H1 (cell line): ENCODE measurements around the gene ADGRF1. TPM values are rescaled to one million over a fixed set of nuclear protein-coding genes. Genes with fewer than 3 reads are reported as not detected.

Experiments
- CTCF ChIA-PET: fragments of 300-600 bp; sonication (Branson Sonifier 250); formaldehyde crosslinking; loops from one replicate; lab custom pipeline; 2021; ENCODE audit not compliant: partially characterized antibody; lab: Charles Lee
- POLR2A ChIA-PET: fragments of 300-600 bp; sonication (Branson Sonifier 250); formaldehyde crosslinking; loops from one replicate; lab custom pipeline; 2021; ENCODE audit warnings: inconsistent platforms; ENCODE audit not compliant: partially characterized antibody; lab: Charles Lee
- DNase-seq, 2 experiments: peaks; one replicate each; pipeline versions ENCODE4 v3.0.0 to v3.0.0-alpha.2; 2010 to 2022; ENCODE audit warnings: low spot score in 2 of 2, low read depth in 1 of 2, mixed read lengths in 1 of 2
- FAIRE-seq: peaks from 2 replicates; lab custom pipeline; 2011; peaks lifted over from hg19 to GRCh38; lab: Jason Lieb, UNC
- H2AFZ ChIP-seq: 2 replicates; pipeline ENCODE4 v1.8.1; 2012; ENCODE audit warnings: low read length, inconsistent platforms
- H2AK5ac ChIP-seq: 2 replicates; pipeline ENCODE4 v1.6.1; 2013; ENCODE audit warnings: low read depth, low read length
- H2BK120ac ChIP-seq: replicated peaks from 2 replicates; pipeline ENCODE3; 2013; ENCODE audit warnings: low read depth, low read length, inconsistent platforms
- H2BK12ac ChIP-seq: 2 replicates; pipeline ENCODE4 v1.6.1; 2013; ENCODE audit warnings: low read depth, low read length
- H2BK15ac ChIP-seq: 2 replicates; pipeline ENCODE4 v1.6.1; 2013; ENCODE audit warnings: low read length
- H2BK20ac ChIP-seq: 2 replicates; pipeline ENCODE4 v1.6.1; 2013; ENCODE audit warnings: low read length
- H2BK5ac ChIP-seq: 2 replicates; pipeline ENCODE4 v1.6.1; 2013; ENCODE audit warnings: low read depth, low read length
- H3K14ac ChIP-seq: 2 replicates; pipeline ENCODE4 v1.6.1; 2013; ENCODE audit warnings: inconsistent platforms; ENCODE audit not compliant: insufficient read length
- H3K18ac ChIP-seq: 2 replicates; pipeline ENCODE4 v1.6.1; 2013; ENCODE audit warnings: low read length; ENCODE audit errors: extremely low read depth
- H3K23ac ChIP-seq: 2 replicates; pipeline ENCODE4 v1.6.1; 2013; ENCODE audit warnings: inconsistent platforms; ENCODE audit not compliant: insufficient read length
- H3K23me2 ChIP-seq: 2 replicates; pipeline ENCODE4 v1.6.1; 2013; ENCODE audit warnings: low read depth, low read length
- H3K27ac ChIP-seq: 2 replicates; pipeline ENCODE4 v1.6.1; 2011; ENCODE audit warnings: low read depth, low read length, inconsistent platforms
- H3K27me3 ChIP-seq, 4 experiments: replicated peaks in 1 of 4; 1 replicate in 1 of 4; 2 replicates in 3 of 4; pipeline versions ENCODE4 v1.6.1 to v1.8.1; 2011 to 2013; ENCODE audit warnings: low read length in 3 of 4, mild to moderate bottlenecking in 3 of 4, inconsistent platforms in 2 of 4, mixed read lengths in 2 of 4, moderate library complexity in 1 of 4; ENCODE audit not compliant: control insufficient read depth in 3 of 4, insufficient read depth in 3 of 4; ENCODE audit errors: extremely low read depth in 1 of 4
- H3K36me3 ChIP-seq, 4 experiments: 2 replicates each; pipeline versions ENCODE4 v1.6.1 to v1.8.1; 2011 to 2013; ENCODE audit warnings: mild to moderate bottlenecking in 4 of 4, low read length in 3 of 4, moderate library complexity in 2 of 4, control low read depth in 1 of 4, inconsistent platforms in 1 of 4; ENCODE audit not compliant: insufficient read depth in 4 of 4, control insufficient read depth in 2 of 4
- H3K4ac ChIP-seq: replicated peaks from 2 replicates; pipeline ENCODE3; 2013; ENCODE audit warnings: low read length, low read depth, mixed read lengths, inconsistent platforms; ENCODE audit not compliant: insufficient read length
- H3K4me1 ChIP-seq, 4 experiments: replicated peaks in 1 of 4; 1 replicate in 1 of 4; 2 replicates in 3 of 4; pipeline versions ENCODE4 v1.6.1 to v1.8.1; 2011 to 2013; ENCODE audit warnings: low read length in 3 of 4, inconsistent platforms in 2 of 4, mixed read lengths in 1 of 4; ENCODE audit not compliant: insufficient read depth in 4 of 4, control insufficient read depth in 3 of 4
- H3K4me2 ChIP-seq, 2 experiments: 2 replicates each; pipeline versions ENCODE4 v1.6.1 to v1.8.1; 2011 to 2013; ENCODE audit warnings: low read depth in 2 of 2, low read length in 2 of 2, control low read depth in 1 of 2, inconsistent platforms in 1 of 2, mild to moderate bottlenecking in 1 of 2; ENCODE audit not compliant: insufficient read depth in 1 of 2
- H3K4me3 ChIP-seq, 4 experiments: fragments of 200-600, 300-600 bp in 1 of 4; sonication (generic), shearing (Covaris generic), sonication (Bioruptor Twin) in 1 of 4; 2 replicates each; pipeline versions ENCODE4 v1.5.1 to v1.8.1; 2011 to 2016; ENCODE audit warnings: low read length in 4 of 4, low read depth in 3 of 4, control low read depth in 2 of 4, inconsistent platforms in 2 of 4, mild to moderate bottlenecking in 2 of 4, mixed read lengths in 1 of 4, moderate library complexity in 1 of 4; ENCODE audit not compliant: insufficient read depth in 2 of 4; ENCODE audit errors: extremely low read depth in 1 of 4
- H3K56ac ChIP-seq: replicated peaks from 2 replicates; pipeline ENCODE3; 2013; ENCODE audit warnings: low read depth, mild to moderate bottlenecking, mixed read lengths, low read length, inconsistent platforms; ENCODE audit not compliant: insufficient read length
- H3K79me1 ChIP-seq: 2 replicates; pipeline ENCODE4 v1.6.1; 2013; ENCODE audit warnings: low read depth, low read length, control low read depth
- H3K79me2 ChIP-seq, 2 experiments: 2 replicates each; pipeline versions ENCODE4 v1.6.1 to v1.8.1; 2012 to 2013; ENCODE audit warnings: low read length in 2 of 2, mild to moderate bottlenecking in 2 of 2, inconsistent platforms in 1 of 2; ENCODE audit not compliant: insufficient read depth in 2 of 2, control insufficient read depth in 1 of 2
- H3K9ac ChIP-seq, 4 experiments: replicated peaks in 1 of 4; 1 replicate in 1 of 4; 2 replicates in 3 of 4; pipeline versions ENCODE4 v1.6.1 to v1.8.1; 2011 to 2013; ENCODE audit warnings: low read depth in 3 of 4, low read length in 3 of 4, control low read depth in 2 of 4, mild to moderate bottlenecking in 2 of 4, moderate library complexity in 2 of 4, inconsistent platforms in 1 of 4; ENCODE audit errors: extremely low read depth in 1 of 4
- H3K9me3 ChIP-seq, 2 experiments: 2 replicates each; pipeline versions ENCODE4 v1.6.1 to v1.8.1; 2012 to 2013; ENCODE audit warnings: mild to moderate bottlenecking in 2 of 2, moderate library complexity in 2 of 2, control low read depth in 1 of 2, inconsistent platforms in 1 of 2, low read depth in 1 of 2, low read length in 1 of 2, mixed read lengths in 1 of 2; ENCODE audit not compliant: insufficient read depth in 2 of 2
- H4K20me1 ChIP-seq, 2 experiments: replicated peaks in 1 of 2; 2 replicates each; pipeline versions ENCODE3 to v1.8.1; 2011 to 2013; ENCODE audit warnings: inconsistent platforms in 2 of 2, low read length in 2 of 2, mild to moderate bottlenecking in 1 of 2; ENCODE audit not compliant: insufficient read depth in 2 of 2, control insufficient read depth in 1 of 2
- H4K5ac ChIP-seq: 2 replicates; pipeline ENCODE4 v1.6.1; 2013; ENCODE audit warnings: low read length, low read depth, mixed read lengths, inconsistent platforms; ENCODE audit not compliant: insufficient read length
- H4K8ac ChIP-seq: 2 replicates; pipeline ENCODE4 v1.8.0; 2013; ENCODE audit warnings: mild to moderate bottlenecking, moderate library complexity, low read length, inconsistent platforms; ENCODE audit not compliant: insufficient read depth; ENCODE audit errors: extremely low read depth
- H4K91ac ChIP-seq: replicated peaks from 2 replicates; pipeline ENCODE3; 2013; ENCODE audit warnings: low read length, mixed read lengths, inconsistent platforms; ENCODE audit not compliant: insufficient read length
- ATF2 ChIP-seq: IDR thresholded peaks from 2 replicates; pipeline ENCODE4 v1.6.1; 2012; ENCODE audit warnings: low read length, inconsistent platforms
- BACH1 ChIP-seq: IDR thresholded peaks from 2 replicates; pipeline ENCODE4 v1.6.1; 2012; ENCODE audit warnings: low read length, improper control_type of control experiment
- BCL11A ChIP-seq, 2 experiments: IDR thresholded peaks; one replicate each; pipeline ENCODE4 v1.6.1; 2011; ENCODE audit warnings: low read depth in 2 of 2, low read length in 2 of 2, mild to moderate bottlenecking in 2 of 2
- EP300 ChIP-seq, 2 experiments: IDR thresholded peaks; 1 replicate in 1 of 2; 2 replicates in 1 of 2; pipeline ENCODE4 v1.6.1; 2011 to 2012; ENCODE audit warnings: low read depth in 2 of 2, low read length in 2 of 2, mild to moderate bottlenecking in 2 of 2, borderline replicate concordance in 1 of 2, inconsistent platforms in 1 of 2, moderate library complexity in 1 of 2
- HDAC2 ChIP-seq, 2 experiments: fragments of 300-600 bp in 1 of 2; sonication (generic) in 1 of 2; IDR thresholded peaks; 2 replicates each; pipeline ENCODE4 v1.6.1; 2011 to 2012; ENCODE audit warnings: low read depth in 2 of 2, low read length in 2 of 2, mild to moderate bottlenecking in 2 of 2, moderate library complexity in 2 of 2, borderline replicate concordance in 1 of 2, inconsistent platforms in 1 of 2
- HDAC6 ChIP-seq: IDR thresholded peaks from one replicate; pipeline ENCODE4 v1.7.1; 2012; ENCODE audit warnings: low read depth, mild to moderate bottlenecking, inconsistent platforms, low read length, moderate library complexity
- KDM1A ChIP-seq: fragments of 200-600, 300-600 bp; sonication (generic); IDR thresholded peaks from 2 replicates; pipeline ENCODE4 v1.7.1; 2016; ENCODE audit warnings: mild to moderate bottlenecking, low read length, borderline replicate concordance
- RAD21 ChIP-seq, 2 experiments: IDR thresholded peaks in 1 of 2; conservative IDR thresholded peaks in 1 of 2; 2 replicates each; pipeline ENCODE4 v1.6.1; 2011; ENCODE audit warnings: low read depth in 2 of 2, low read length in 2 of 2, improper control_type of control experiment in 1 of 2, inconsistent platforms in 1 of 2, mild to moderate bottlenecking in 1 of 2, moderate library complexity in 1 of 2
- TAF1 ChIP-seq: IDR thresholded peaks from 2 replicates; pipeline ENCODE4 v1.6.1; 2011; ENCODE audit warnings: mild to moderate bottlenecking, low read depth, low read length
- ZNF274 ChIP-seq: IDR thresholded peaks from 2 replicates; pipeline ENCODE4 v1.7.0; 2012; ENCODE audit warnings: low read length, borderline replicate concordance; ENCODE audit errors: extremely low read depth
- WGBS, 2 experiments: shearing (Covaris generic) in 1 of 2; methylation state at CpG; one replicate each; pipeline versions ENCODE4 v1.1.6 to v1.1.7; 2013 to 2015; ENCODE audit warnings: low lambda C conversion rate in 2 of 2, mixed read lengths in 2 of 2, inconsistent platforms in 1 of 2, low coverage in 1 of 2, missing lambda C conversion rate in 1 of 2; ENCODE audit not compliant: insufficient replicate concordance in 2 of 2, insufficient coverage in 1 of 2, insufficient read length in 1 of 2; ENCODE audit errors: extremely low coverage in 1 of 2, missing lambda C conversion rate in 1 of 2; 5-methylcytosine and 5-hydroxymethylcytosine counted together
- polyA plus RNA-seq, 7 experiments: library from polyadenylated mRNA; depleted of rRNA in 3 of 7; stranded (reverse) in 5 of 7; unstranded in 2 of 7; fragments of >200 nt in 5 of 7; fragments of 200-250 nt in 2 of 7; gene quantifications; 1 replicate in 5 of 7; 2 replicates in 1 of 7; 4 replicates in 1 of 7; pipeline versions ENCODE4 v1.2.1 to v1.2.3, GENCODE V29; 2011 to 2013; ENCODE audit warnings: missing spikeins in 2 of 7, mixed read lengths in 2 of 7
- total RNA-seq: library from RNA; stranded (reverse); fragmentation: NEBNext Ultra II Directional; extraction: Animal tissue kit (Norgen Biotek cat#: 25700); gene quantifications from 2 replicates; pipeline ENCODE4 v1.2.1, GENCODE V29; 2021

The ADGRF1 gene
- total and polyA plus RNA-seq, 2 of the 8 experiments (the other 6 are each of a cell fraction or from before 2014, with no cell fraction given), result not detected

- Histone ChIP-seq H3K9me3 (no peaks in the 10 kb centered on the region), H2BK120ac (no peak overlapping the region), H3K79me2 (no peaks in the 10 kb centered on the region), H2BK20ac (no peak overlapping the region), H3K79me1 (no peaks in the 10 kb centered on the region), H2BK15ac (no peak overlapping the region), H4K5ac (no peak overlapping the region), H3K4me3 (no peak overlapping the region), H3K56ac (no peak overlapping the region), H2BK5ac (no peak overlapping the region), H4K91ac (no peak overlapping the region), H3K18ac (no peak overlapping the region), H2AFZ (no peak overlapping the region), H3K27ac (no peak overlapping the region), H3K27me3 (no peaks in the 10 kb centered on the region), H3K9ac (no peak overlapping the region), H3K23ac (no peak overlapping the region), H4K8ac (no peak overlapping the region), H3K4me2 (no peak overlapping the region), H2AK5ac (no peak overlapping the region), H2BK12ac (no peak overlapping the region), H3K23me2 (no peaks in the 10 kb centered on the region), H3K4me1 (no peaks in the 10 kb centered on the region), H3K36me3 (no peaks in the 10 kb centered on the region), H4K20me1 (no peaks in the 10 kb centered on the region), H3K14ac (no peak overlapping the region), H3K4ac (no peak overlapping the region)
- ChIA-PET POLR2A (no interaction called here), CTCF (no interaction called here)
- DNase-seq (no peak), FAIRE-seq (no peak)
- WGBS, 2 experiments, result 92% methylated on average over 1 of the region's 1 CpG; no CpG with 5 or more reads in 1 of the 2 experiments
- TF ChIP-seq HDAC2 (IDR thresholded peaks at IDR 0.05; ENCODE audit: borderline replicate concordance in 1 of 2, low read depth in 2 of 2, low read length in 2 of 2) (no peak), BCL11A (IDR thresholded peaks at IDR 0.05; ENCODE audit: low read depth in 2 of 2, low read length in 2 of 2) (no peak), HDAC6 (no peak), ZNF274 (no peak), EP300 (IDR thresholded peaks at IDR 0.05; ENCODE audit: borderline replicate concordance in 1 of 2, low read depth in 2 of 2, low read length in 2 of 2) (no peak), ATF2 (no peak), RAD21 (IDR thresholded peaks at IDR 0.05 in 1 of 2, conservative IDR thresholded peaks at IDR 0.05 in 1 of 2; ENCODE audit: low read depth in 2 of 2, low read length in 2 of 2) (no peak), TAF1 (no peak), BACH1 (no peak), KDM1A (no peak)
These were observed 45.1 kb downstream of the ADGRF1 start for GRCh38 chr6:46996860-46997641.
